IPS-20b (cell line): ENCODE data around the gene PADI1.

ENCODE experiments used
- H3K27ac ChIP-seq: one replicate; pipeline ENCODE4 v1.5.1; 2013; ENCODE audit warnings: low read length
- H3K27me3 ChIP-seq: 2 replicates; pipeline ENCODE4 v1.6.1; 2013; ENCODE audit warnings: mild to moderate bottlenecking, low read length, inconsistent platforms; ENCODE audit not compliant: insufficient read depth
- H3K36me3 ChIP-seq: 2 replicates; pipeline ENCODE4 v1.6.1; 2013; ENCODE audit warnings: low read depth, mild to moderate bottlenecking, inconsistent platforms, low read length, moderate library complexity; ENCODE audit not compliant: insufficient read depth
- H3K4me1 ChIP-seq: 2 replicates; pipeline ENCODE4 v1.6.1; 2013; ENCODE audit warnings: mild to moderate bottlenecking, control low read depth, inconsistent platforms, low read length, moderate library complexity; ENCODE audit not compliant: insufficient read depth
- H3K4me3 ChIP-seq: 2 replicates; pipeline ENCODE4 v1.5.1; 2013; ENCODE audit warnings: mild to moderate bottlenecking, low read length, inconsistent platforms
- H3K9ac ChIP-seq: 2 replicates; pipeline ENCODE4 v1.6.1; 2013; ENCODE audit warnings: low read depth, mild to moderate bottlenecking, inconsistent platforms, low read length, moderate library complexity
- H3K9me3 ChIP-seq: 2 replicates; pipeline ENCODE4 v1.6.1; 2013; ENCODE audit warnings: mild to moderate bottlenecking, low read depth, low read length, inconsistent platforms; ENCODE audit not compliant: insufficient read depth

Gene PADI1, protein sequence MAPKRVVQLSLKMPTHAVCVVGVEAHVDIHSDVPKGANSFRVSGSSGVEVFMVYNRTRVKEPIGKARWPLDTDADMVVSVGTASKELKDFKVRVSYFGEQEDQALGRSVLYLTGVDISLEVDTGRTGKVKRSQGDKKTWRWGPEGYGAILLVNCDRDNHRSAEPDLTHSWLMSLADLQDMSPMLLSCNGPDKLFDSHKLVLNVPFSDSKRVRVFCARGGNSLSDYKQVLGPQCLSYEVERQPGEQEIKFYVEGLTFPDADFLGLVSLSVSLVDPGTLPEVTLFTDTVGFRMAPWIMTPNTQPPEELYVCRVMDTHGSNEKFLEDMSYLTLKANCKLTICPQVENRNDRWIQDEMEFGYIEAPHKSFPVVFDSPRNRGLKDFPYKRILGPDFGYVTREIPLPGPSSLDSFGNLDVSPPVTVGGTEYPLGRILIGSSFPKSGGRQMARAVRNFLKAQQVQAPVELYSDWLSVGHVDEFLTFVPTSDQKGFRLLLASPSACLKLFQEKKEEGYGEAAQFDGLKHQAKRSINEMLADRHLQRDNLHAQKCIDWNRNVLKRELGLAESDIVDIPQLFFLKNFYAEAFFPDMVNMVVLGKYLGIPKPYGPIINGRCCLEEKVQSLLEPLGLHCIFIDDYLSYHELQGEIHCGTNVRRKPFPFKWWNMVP

DNA sequence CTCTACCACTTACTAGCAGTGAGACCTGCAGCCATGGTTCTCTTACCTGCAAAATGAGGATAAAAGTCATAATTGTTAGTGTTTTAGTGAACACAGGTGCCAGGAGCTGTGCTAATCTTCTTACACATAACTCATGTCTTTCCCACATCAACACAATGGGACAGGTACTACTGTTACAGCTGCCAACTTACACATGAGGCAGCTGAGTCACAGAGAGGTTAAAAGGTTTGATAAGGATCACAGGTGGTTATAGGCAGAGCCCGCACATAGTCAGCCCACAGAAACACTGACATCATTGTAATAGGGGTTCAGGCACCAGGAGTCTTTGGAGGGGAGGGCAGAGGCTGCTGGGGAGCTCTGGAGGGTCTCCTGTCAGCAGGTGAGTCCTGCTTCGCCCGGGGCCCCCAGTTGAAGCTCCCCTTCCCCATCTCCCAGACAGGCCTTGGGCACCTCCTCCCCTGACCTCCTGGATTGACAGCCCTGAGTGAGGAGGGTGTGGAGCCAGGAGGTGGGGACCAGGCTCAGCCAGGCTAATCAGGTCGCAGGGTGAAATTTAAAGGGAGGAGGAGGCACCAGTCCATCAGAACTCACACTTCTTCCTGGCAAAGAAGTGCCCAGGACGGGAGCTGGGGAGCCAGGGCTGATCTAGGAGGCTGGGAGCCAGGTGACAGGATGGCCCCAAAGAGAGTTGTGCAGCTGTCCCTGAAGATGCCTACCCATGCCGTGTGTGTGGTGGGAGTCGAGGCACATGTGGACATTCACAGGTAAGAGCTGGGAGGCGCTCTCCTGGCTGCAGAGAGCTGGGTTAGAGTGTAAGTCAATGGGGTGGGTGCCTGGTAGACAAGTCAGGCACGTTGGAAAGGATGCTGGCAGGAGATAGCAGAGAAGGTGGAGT lies at the start of gene PADI1:
Gene PADI1 (plus strand): TSS at position 583 of the 895 bp plus-strand sequence. CDS start 90 bp downstream, at position 673.
- Histone ChIP-seq H3K9ac (no peak within 1 kb of the TSS), H3K27ac (no peak within 1 kb of the TSS)

DNA sequence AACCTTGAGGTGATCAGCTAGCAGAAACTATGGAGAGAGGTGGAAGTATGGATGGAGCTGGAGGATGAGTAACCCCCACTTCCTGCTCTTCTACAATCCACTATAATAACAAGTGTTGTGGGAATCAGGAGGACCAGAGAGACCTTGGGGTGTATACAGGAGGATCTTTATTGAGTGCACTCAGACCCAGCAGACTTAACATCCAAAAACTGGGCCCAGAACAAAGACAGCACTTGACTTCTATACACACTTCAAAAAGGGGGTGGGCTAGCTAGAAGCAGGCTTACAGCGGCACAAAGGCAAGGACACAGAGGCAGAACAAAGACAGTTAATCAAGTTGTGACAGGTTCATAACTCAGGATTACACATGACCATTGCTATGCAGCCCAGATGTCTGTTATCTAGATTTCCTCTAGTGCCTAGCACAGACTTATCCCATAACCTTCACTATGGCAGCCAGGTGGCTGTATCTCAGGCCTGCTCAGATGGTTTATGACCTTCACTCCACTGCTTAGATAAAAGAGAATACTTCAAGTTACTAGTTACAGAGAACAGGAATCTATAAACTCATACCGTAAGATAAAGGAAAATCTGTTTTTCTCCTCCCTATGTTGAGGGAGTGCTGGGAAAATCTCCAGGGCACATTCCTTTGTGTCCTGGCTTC lies 49.5 kb upstream of the PADI1 start:
- Histone ChIP-seq H3K4me1 (no peaks in the 10 kb centered on the region), H3K9ac (no peak overlapping the region), H3K27ac (no peak overlapping the region), H3K9me3 (peaks cover 35% of the 10 kb centered on the region), H3K36me3 (no peaks in the 10 kb centered on the region), H3K4me3 (no peak overlapping the region), H3K27me3 (no peaks in the 10 kb centered on the region)

More for the DNA sequence above, at the start of gene PADI1:
- H3K4me1 ChIP-seq = no peaks in the 10 kb centered on the region
- no peaks in the 10 kb centered on the region for H3K27me3 ChIP-seq
- no peak within 1 kb of the TSS for H3K4me3 ChIP-seq
- H3K36me3 ChIP-seq = no peaks in the 10 kb centered on the region
- no peaks in the 10 kb centered on the region for H3K9me3 ChIP-seq

DNA sequence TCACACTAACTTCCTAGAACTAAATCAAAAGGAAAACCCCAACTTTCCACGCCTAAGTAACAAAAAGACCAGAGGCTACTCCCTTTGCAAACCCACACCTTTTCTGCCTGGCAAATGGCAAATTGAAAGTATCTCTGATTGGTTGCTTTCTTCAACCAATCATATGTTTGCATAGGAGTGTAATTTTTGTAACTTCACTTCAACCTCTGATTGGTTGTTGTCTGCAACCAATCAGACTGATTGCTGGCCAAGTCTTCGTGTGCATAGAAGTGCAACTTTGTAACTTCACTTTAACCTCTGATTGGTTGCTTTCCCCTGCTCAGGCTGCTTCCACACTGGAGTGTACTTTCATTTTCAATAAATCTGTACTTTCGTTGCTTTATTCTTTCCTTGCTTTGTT lies 48.8 kb upstream of the PADI1 start:
- H3K4me1 ChIP-seq = no peaks in the 10 kb centered on the region
- H3K9ac ChIP-seq = no peak overlapping the region
- H3K36me3 ChIP-seq = no peaks in the 10 kb centered on the region
- peaks cover 35% of the 10 kb centered on the region for H3K9me3 ChIP-seq
- no peak overlapping the region for H3K27ac ChIP-seq
- no peak overlapping the region for H3K4me3 ChIP-seq
- H3K27me3 ChIP-seq = no peaks in the 10 kb centered on the region

DNA sequence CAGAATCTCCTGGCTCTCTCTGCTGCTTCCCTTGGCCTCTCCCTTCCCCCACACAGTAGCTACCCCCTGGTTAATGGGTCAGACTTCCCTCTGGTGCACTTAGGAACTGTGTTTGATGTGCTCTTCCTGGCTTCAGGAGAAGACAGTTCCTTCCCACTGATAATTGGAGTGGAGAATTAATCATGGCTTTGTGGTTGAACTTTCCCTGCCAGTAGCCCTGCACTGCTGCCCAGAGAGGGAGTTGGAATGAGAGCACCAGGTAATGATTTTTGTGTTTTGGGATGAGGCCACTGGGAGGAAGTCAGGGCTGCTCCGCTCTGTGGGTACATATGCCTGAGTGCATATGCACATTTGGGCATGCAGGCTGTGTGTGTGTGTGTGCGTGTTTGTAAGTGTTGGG lies 46.0 kb upstream of the PADI1 start:
- peaks cover 21% of the 10 kb centered on the region; the same call in 1 of the 2 replicates for H3K9me3 ChIP-seq
- H3K27me3 ChIP-seq = no peaks in the 10 kb centered on the region; the same call in 1 of the 2 replicates
- H3K36me3 ChIP-seq = no peaks in the 10 kb centered on the region
- H3K9ac ChIP-seq = no peak overlapping the region
- H3K27ac ChIP-seq = no peak overlapping the region
- no peaks in the 10 kb centered on the region for H3K4me1 ChIP-seq
- no peak overlapping the region for H3K4me3 ChIP-seq

DNA sequence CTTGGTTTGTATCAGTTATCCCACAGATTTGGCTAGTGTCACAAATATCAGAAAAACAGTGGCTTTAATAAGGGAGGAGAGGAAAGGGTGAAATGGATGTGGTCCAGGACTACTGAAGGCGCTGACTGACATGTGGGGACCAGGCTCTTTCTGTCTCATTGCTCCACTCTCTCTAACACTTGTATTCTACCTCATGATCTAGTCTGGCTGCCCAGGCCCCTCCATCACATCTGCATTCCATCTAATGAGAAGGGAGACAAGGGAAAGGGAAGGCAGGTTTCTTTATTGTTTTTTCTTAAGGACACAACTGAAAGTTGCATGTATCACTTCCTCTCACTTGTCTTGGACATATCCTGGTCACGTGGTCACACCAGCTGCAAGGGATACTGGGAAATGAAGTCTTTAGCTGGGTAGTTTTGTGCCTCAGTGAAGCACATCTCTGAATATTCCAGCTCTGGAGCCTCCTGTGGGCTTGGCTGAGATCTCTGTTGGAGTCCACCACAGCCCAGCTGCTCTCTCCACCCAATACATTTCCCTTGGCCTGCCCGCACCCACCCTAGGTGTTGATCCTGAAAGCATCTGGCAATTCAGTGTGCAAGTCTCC lies 43.7 kb upstream of the PADI1 start:
- peaks cover 13% of the 10 kb centered on the region; the same call in 1 of the 2 replicates for H3K27me3 ChIP-seq

DNA sequence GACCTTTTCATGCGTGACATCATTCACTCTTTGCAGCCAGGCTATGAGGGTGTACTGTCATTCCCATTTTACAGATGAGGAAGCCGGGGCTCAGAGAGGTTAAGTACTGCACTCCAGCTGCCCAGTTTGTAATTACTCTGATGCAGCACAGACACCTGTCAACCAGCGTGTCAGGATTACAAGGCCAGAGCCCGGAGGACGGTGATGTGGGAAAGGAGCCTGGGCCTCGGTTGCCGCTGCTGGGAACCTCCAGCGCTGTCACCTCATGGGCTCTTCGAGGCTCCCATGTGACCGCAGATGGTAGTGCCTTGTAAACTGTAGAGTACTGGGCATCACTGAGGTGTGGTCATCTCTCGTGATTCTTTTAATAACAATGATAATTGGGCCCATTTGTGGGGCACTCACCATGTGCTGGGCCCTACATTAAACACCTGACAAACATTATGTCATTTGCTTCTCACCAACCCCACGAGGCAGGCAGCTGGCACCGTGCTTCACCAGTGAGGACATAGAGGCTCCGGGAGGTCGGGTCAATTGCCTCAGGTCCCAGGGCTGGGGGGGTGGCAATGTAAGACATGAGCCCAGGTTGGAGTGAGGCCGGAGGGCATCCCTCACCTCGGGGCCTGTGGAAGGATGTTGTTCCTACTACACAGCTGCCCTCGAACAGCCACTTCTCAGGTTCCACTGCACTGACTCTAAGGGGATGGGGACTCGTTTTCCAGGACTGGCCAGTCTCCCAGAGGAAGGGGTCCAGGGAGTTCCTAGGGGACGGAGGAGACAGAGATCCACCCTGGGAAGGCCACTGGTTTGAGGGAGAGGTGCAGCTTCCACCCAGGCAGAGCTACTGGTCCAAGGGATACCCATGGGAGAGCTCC lies 42.8 kb upstream of the PADI1 start:
- Histone ChIP-seq H3K36me3 (no peaks in the 10 kb centered on the region), H3K9ac (no peak overlapping the region), H3K27ac (no peak overlapping the region), H3K4me3 (no peak overlapping the region), H3K4me1 (peaks cover 4% of the 10 kb centered on the region), H3K9me3 (peaks cover 2% of the 10 kb centered on the region; the same call in 1 of the 2 replicates), H3K27me3 (peaks cover 14% of the 10 kb centered on the region; the same call in 1 of the 2 replicates)

More for the DNA sequence above, 43.7 kb upstream of the PADI1 start:
- Histone ChIP-seq H3K9ac (no peak overlapping the region), H3K4me1 (no peaks in the 10 kb centered on the region), H3K36me3 (no peaks in the 10 kb centered on the region), H3K27ac (no peak overlapping the region), H3K9me3 (peaks cover 4% of the 10 kb centered on the region; the same call in 1 of the 2 replicates), H3K4me3 (no peak overlapping the region)

DNA sequence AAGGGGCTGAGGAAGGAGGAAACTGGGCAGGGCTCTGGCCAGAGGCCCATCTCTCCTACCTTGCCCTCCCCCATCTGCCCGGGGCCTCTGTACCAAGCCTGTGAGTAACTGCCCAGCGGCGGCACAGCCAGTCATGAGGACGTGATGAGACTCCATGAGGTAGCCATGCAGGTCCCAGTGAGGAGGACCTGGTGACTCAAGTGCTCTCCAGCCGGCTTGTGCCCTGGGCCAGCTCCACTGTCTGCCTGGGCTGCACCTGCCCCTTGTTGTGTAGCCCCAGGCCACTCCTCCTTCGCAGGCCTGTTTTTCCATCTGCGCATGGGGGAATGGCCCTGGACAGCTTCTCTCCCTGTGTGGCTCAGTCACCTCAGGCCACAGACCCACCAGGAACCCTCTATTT lies 42.0 kb upstream of the PADI1 start:
- H3K36me3 ChIP-seq = no peaks in the 10 kb centered on the region
- peaks cover 14% of the 10 kb centered on the region; the same call in 1 of the 2 replicates for H3K27me3 ChIP-seq
- peaks cover 4% of the 10 kb centered on the region for H3K4me1 ChIP-seq
- H3K4me3 ChIP-seq = no peak overlapping the region
- no peak overlapping the region for H3K27ac ChIP-seq
- H3K9ac ChIP-seq = no peak overlapping the region
- H3K9me3 ChIP-seq = no peaks in the 10 kb centered on the region

DNA sequence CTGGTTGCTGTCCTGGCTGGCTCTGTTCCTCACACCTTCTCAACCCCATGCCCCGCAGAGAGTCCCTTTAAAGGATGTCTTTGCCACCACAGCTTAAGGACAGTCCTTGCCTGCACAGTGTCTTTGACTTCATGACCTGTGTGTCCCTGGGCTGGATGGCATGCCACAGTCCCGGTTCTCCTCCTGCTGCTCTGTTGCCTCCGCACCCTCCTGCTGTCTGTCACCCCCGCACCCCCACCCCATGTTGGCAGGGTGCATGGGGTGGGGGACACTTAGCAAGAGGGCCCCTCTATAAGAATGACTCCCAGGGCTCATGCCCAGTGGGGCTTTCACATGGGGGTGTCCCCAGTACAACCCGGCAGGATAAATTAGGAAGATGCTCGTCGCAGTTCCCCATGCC lies 41.6 kb upstream of the PADI1 start:
- Histone ChIP-seq H3K27me3 (peaks cover 14% of the 10 kb centered on the region; the same call in 1 of the 2 replicates), H3K27ac (no peak overlapping the region), H3K4me1 (peaks cover 4% of the 10 kb centered on the region), H3K4me3 (no peak overlapping the region), H3K9ac (no peak overlapping the region), H3K36me3 (no peaks in the 10 kb centered on the region), H3K9me3 (no peaks in the 10 kb centered on the region)

DNA sequence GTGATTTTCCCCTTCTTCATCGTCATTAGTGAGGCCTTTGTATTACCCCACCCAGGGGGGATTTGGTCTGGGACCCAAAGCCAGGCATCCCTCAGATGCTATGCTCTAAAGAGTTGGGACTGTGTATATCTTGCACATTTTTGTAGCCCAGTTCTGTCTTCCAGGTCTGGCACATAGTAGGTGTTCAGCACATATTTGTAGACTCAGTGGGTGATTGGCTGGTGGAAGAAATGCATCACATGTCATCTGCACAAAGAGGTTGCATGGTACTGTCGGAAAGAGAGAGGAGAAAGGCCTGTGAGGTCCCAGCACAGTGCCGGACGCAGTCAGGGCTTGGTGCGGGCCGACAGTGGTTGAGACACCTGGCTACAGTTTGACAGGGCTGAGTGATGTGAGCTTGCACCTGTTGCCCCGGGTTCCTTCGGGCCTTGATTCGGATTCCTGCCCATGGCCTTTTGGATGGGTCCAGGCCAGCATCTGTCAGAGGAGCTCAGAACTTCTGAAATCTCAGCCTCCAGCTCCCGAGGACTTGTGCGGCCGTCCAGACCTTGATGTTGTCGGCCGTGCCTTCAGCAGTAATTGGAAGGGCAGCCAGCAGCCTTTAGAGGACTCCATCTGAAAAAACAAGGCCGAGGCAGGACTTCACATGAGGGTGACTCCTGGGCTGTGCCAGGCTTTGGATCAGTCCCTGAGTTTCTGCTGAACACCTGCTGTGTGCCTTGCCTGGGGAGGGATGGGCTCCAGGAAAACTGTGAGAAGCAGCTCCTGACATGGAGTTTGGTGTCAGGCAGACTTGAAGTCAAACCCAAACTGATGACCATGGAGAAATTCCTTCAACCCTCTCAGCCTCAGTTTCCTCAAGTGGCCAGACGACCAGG lies 40.9 kb upstream of the PADI1 start:
- Histone ChIP-seq H3K4me1 (peaks cover 4% of the 10 kb centered on the region), H3K27me3 (peaks cover 17% of the 10 kb centered on the region; the same call in 1 of the 2 replicates), H3K9me3 (no peaks in the 10 kb centered on the region), H3K4me3 (no peak overlapping the region), H3K27ac (no peak overlapping the region), H3K36me3 (no peaks in the 10 kb centered on the region), H3K9ac (no peak overlapping the region)
